SK-N-SH (cell line): ENCODE data around the gene AQP9. TPM values are rescaled to one million over a fixed set of nuclear protein-coding genes. Genes with fewer than 3 reads are reported as not detected.

Source experiments
- CTCF ChIA-PET: fragments of 300-600, 350-600 bp; formaldehyde crosslinking; extraction: SDS; loops from one replicate; lab custom pipeline; 2021; lab: Yijun Ruan, JAX
- POLR2A ChIA-PET: fragments of 350-600 bp; sonication (Branson Sonifier 250); formaldehyde crosslinking; extraction: SDS; loops from one replicate; lab custom pipeline; 2020; ENCODE audit warnings: antibody characterized with exemption, inconsistent platforms; lab: Yijun Ruan, JAX
- DNase-seq: peaks from one replicate; pipeline ENCODE4 v3.0.0; 2012
- H2AFZ ChIP-seq: fragments of 200-600 bp; sonication (generic); 2 replicates; pipeline ENCODE4 v1.8.1; 2016; ENCODE audit warnings: antibody characterized with exemption, mild to moderate bottlenecking, low read depth
- H3F3A ChIP-seq: fragments of 200-600 bp; sonication (generic); replicated peaks from 2 replicates; pipeline ENCODE3; 2016; ENCODE audit warnings: antibody characterized with exemption, mild to moderate bottlenecking; ENCODE audit not compliant: insufficient read depth
- H3K27ac ChIP-seq, 2 experiments: fragments of 200-500 bp in 1 of 2; fragments of 200-600 bp in 1 of 2; sonication (Bioruptor generic) in 1 of 2; sonication (generic), shearing (Covaris generic) in 1 of 2; 2 replicates each; pipeline versions ENCODE4 v1.5.1 to v1.6.1; 2014 to 2016; ENCODE audit warnings: low read depth in 2 of 2, inconsistent platforms in 1 of 2, low read length in 1 of 2, mild to moderate bottlenecking in 1 of 2, mixed read lengths in 1 of 2
- H3K27me3 ChIP-seq: fragments of 200-600 bp; sonication (generic), shearing (Covaris generic); 2 replicates; pipeline ENCODE4 v1.6.1; 2016; ENCODE audit warnings: mixed run types; ENCODE audit not compliant: insufficient read depth
- H3K36me3 ChIP-seq, 2 experiments: fragments of 200-500 bp in 1 of 2; fragments of 200-600 bp in 1 of 2; sonication (Bioruptor generic) in 1 of 2; sonication (generic) in 1 of 2; replicated peaks in 1 of 2; 2 replicates each; pipeline versions ENCODE3 to v1.5.1; 2014 to 2016; ENCODE audit warnings: low read length in 1 of 2, mild to moderate bottlenecking in 1 of 2; ENCODE audit not compliant: insufficient read depth in 2 of 2, control insufficient read depth in 1 of 2
- H3K4me1 ChIP-seq, 2 experiments: fragments of 200-500 bp in 1 of 2; fragments of 200-600 bp in 1 of 2; sonication (Bioruptor generic) in 1 of 2; sonication (generic), shearing (Covaris generic) in 1 of 2; 2 replicates each; pipeline versions ENCODE4 v1.5.1 to v1.6.1; 2014 to 2016; ENCODE audit warnings: low read depth in 1 of 2, low read length in 1 of 2, mixed run types in 1 of 2; ENCODE audit not compliant: insufficient read depth in 2 of 2, control insufficient read depth in 1 of 2
- H3K4me2 ChIP-seq: fragments of 200-600 bp; sonication (generic), shearing (Covaris generic); 2 replicates; pipeline ENCODE4 v1.6.1; 2017; ENCODE audit warnings: mixed run types
- H3K4me3 ChIP-seq, 2 experiments: fragments of 200-500 bp in 1 of 2; fragments of 200-600 bp in 1 of 2; sonication (Bioruptor generic) in 1 of 2; sonication (generic), shearing (Covaris generic) in 1 of 2; 2 replicates each; pipeline versions ENCODE4 v1.5.1 to v1.8.1; 2014 to 2016; ENCODE audit warnings: low read depth in 2 of 2, inconsistent platforms in 1 of 2, low read length in 1 of 2, mild to moderate bottlenecking in 1 of 2, mixed read lengths in 1 of 2, moderate library complexity in 1 of 2
- H3K79me2 ChIP-seq: fragments of 200-600 bp; sonication (generic); 2 replicates; pipeline ENCODE4 v1.8.1; 2017; ENCODE audit warnings: mild to moderate bottlenecking; ENCODE audit not compliant: insufficient read depth
- H3K9ac ChIP-seq: fragments of 200-600 bp; sonication (generic); 2 replicates; pipeline ENCODE4 v1.6.1; 2017; ENCODE audit warnings: mixed run types
- H3K9me2 ChIP-seq: fragments of 200-600 bp; sonication (generic); 2 replicates; pipeline ENCODE4 v1.6.1; 2017; ENCODE audit warnings: mixed run types
- H3K9me3 ChIP-seq: fragments of 200-600 bp; sonication (generic); 2 replicates; pipeline ENCODE4 v1.6.1; 2017; ENCODE audit warnings: mixed run types, mild to moderate bottlenecking, moderate library complexity
- H4K20me1 ChIP-seq: fragments of 200-600 bp; sonication (generic); 2 replicates; pipeline ENCODE4 v1.6.1; 2017; ENCODE audit warnings: mild to moderate bottlenecking, mixed run types; ENCODE audit not compliant: insufficient read depth
- CHD2 ChIP-seq: fragments of 150-350 bp; IDR thresholded peaks from 2 replicates; pipeline ENCODE4 v1.6.1; 2018; ENCODE audit warnings: low read length; ENCODE audit not compliant: partially characterized antibody
- CTCF ChIP-seq: fragments of 200-600 bp; sonication (generic); IDR thresholded peaks from 2 replicates; pipeline ENCODE4 v1.6.1; 2017; ENCODE audit warnings: antibody characterized with exemption, mild to moderate bottlenecking, moderate library complexity
- FOXJ3 ChIP-seq: sonication (generic); formaldehyde crosslinking; IDR thresholded peaks from 2 replicates; pipeline ENCODE4 v1.5.1; 2020; ENCODE audit warnings: mild to moderate bottlenecking, missing genetic modification reagents
- GABPA ChIP-seq: IDR thresholded peaks from 2 replicates; pipeline ENCODE4 v1.4.0; 2012; ENCODE audit warnings: low read depth, mild to moderate bottlenecking
- GATA2 ChIP-seq: sonication (generic); formaldehyde crosslinking; IDR thresholded peaks from 2 replicates; pipeline ENCODE4 v1.5.0; 2020; ENCODE audit warnings: mild to moderate bottlenecking, missing genetic modification reagents
- MEF2A ChIP-seq: IDR thresholded peaks from 2 replicates; pipeline ENCODE4 v1.4.0; 2012; ENCODE audit warnings: low read depth, borderline replicate concordance
- NRF1 ChIP-seq: IDR thresholded peaks from 2 replicates; pipeline ENCODE4 v1.6.1; 2012; ENCODE audit warnings: low read depth, mild to moderate bottlenecking, low read length
- PBX3 ChIP-seq: IDR thresholded peaks from 2 replicates; pipeline ENCODE4; 2012
- POLR2AphosphoS5 ChIP-seq: IDR thresholded peaks from 2 replicates; pipeline ENCODE4 v1.6.1; 2012; ENCODE audit warnings: low read depth, low read length
- RAD21 ChIP-seq: IDR thresholded peaks from 2 replicates; pipeline ENCODE4 v1.6.1; 2012; ENCODE audit warnings: mild to moderate bottlenecking, low read length
- RCOR1 ChIP-seq: fragments of 150-350 bp; IDR thresholded peaks from 2 replicates; pipeline ENCODE4 v1.6.1; 2017; ENCODE audit warnings: antibody characterized with exemption, low read length
- RFX5 ChIP-seq: IDR thresholded peaks from 2 replicates; pipeline ENCODE4 v1.6.1; 2012; ENCODE audit warnings: mild to moderate bottlenecking, improper control_type of control experiment, low read length
- RXRA ChIP-seq: IDR thresholded peaks from 2 replicates; pipeline ENCODE4 v1.4.0; 2012; ENCODE audit warnings: low read depth, mild to moderate bottlenecking, borderline replicate concordance
- SIN3A ChIP-seq: IDR thresholded peaks from 2 replicates; pipeline ENCODE4 v1.6.1; 2012; ENCODE audit warnings: low read depth, mild to moderate bottlenecking, low read length, moderate library complexity, borderline replicate concordance
- TAF1 ChIP-seq: IDR thresholded peaks from 2 replicates; pipeline ENCODE4 v1.6.1; 2012; ENCODE audit warnings: low read depth, mild to moderate bottlenecking, low read length, moderate library complexity, borderline replicate concordance
- TCF12 ChIP-seq: IDR thresholded peaks from 2 replicates; pipeline ENCODE4 v1.4.0; 2012
- TEAD4 ChIP-seq: IDR thresholded peaks from 2 replicates; pipeline ENCODE4 v1.4.0; 2012; ENCODE audit warnings: mild to moderate bottlenecking, borderline replicate concordance; ENCODE audit not compliant: insufficient read depth
- WGBS: methylation state at CpG from one replicate; pipeline ENCODE4 v1.1.6; 2017; ENCODE audit warnings: low lambda C conversion rate; 5-methylcytosine and 5-hydroxymethylcytosine counted together
- polyA plus RNA-seq, 3 experiments: library from polyadenylated mRNA; depleted of rRNA; stranded (reverse); fragments of >200 nt; gene quantifications; 2 replicates each; pipeline ENCODE4 v1.2.3, GENCODE V29; 2012
- TF ChIP-seq, protein P1 (sequence below): IDR thresholded peaks from 2 replicates; pipeline ENCODE4 v1.6.1; 2012; ENCODE audit warnings: mild to moderate bottlenecking, low read depth, low read length, moderate library complexity
- TF ChIP-seq, protein P2 (sequence below): IDR thresholded peaks from 2 replicates; pipeline ENCODE4 v1.4.0; 2012; ENCODE audit warnings: low read depth

The AQP9 gene
- polyA plus RNA-seq, 1 of the 3 experiments (the other 2 are of a cell fraction): not detected

DNA sequence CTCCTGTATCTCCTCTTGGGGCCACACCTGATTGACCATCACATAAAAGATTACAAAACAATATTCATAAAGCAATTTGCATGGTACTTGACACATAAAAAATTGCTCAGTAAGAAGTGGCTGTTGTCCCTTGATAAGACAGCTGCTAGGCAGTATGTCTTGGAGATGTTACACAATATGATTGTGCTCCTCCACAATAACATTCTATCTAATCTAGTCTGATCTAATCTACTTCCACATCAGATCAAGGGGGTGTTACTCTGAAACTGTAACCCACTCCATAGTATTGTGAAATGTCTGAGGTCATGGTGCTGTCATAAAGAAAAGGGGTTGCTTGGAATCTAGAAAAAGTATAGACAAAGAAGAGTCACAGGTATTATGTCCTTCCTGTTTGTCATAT, 23.4 kb upstream of the AQP9 start:
- H3K79me2 ChIP-seq: no peaks in the 10 kb centered on the region
- H3K9me3 ChIP-seq: no peaks in the 10 kb centered on the region
- DNase-seq: no peak
- H4K20me1 ChIP-seq: no peaks in the 10 kb centered on the region
- no peaks in the 10 kb centered on the region for H3K4me1 ChIP-seq
- H3K9me2 ChIP-seq: no peaks in the 10 kb centered on the region
- POLR2A ChIA-PET: no interaction called here
- H3K9ac ChIP-seq: no peak overlapping the region
- no peak overlapping the region for H2AFZ ChIP-seq
- H3K27ac ChIP-seq: no peak overlapping the region
- no peak overlapping the region for H3K4me3 ChIP-seq
- CTCF ChIA-PET: no interaction called here
- H3K36me3 ChIP-seq: no peaks in the 10 kb centered on the region
- TF ChIP-seq RFX5 (no peak), TEAD4 (no peak), RAD21 (no peak), PBX3 (no peak), CHD2 (no peak), TCF12 (no peak), NRF1 (no peak), RXRA (no peak), RCOR1 (no peak), GABPA (no peak), TAF1 (no peak), SIN3A (no peak), GATA2 (CRISPR knock-in tag) (no peak), FOXJ3 (no peak)
- TF ChIP-seq, protein P1, sequence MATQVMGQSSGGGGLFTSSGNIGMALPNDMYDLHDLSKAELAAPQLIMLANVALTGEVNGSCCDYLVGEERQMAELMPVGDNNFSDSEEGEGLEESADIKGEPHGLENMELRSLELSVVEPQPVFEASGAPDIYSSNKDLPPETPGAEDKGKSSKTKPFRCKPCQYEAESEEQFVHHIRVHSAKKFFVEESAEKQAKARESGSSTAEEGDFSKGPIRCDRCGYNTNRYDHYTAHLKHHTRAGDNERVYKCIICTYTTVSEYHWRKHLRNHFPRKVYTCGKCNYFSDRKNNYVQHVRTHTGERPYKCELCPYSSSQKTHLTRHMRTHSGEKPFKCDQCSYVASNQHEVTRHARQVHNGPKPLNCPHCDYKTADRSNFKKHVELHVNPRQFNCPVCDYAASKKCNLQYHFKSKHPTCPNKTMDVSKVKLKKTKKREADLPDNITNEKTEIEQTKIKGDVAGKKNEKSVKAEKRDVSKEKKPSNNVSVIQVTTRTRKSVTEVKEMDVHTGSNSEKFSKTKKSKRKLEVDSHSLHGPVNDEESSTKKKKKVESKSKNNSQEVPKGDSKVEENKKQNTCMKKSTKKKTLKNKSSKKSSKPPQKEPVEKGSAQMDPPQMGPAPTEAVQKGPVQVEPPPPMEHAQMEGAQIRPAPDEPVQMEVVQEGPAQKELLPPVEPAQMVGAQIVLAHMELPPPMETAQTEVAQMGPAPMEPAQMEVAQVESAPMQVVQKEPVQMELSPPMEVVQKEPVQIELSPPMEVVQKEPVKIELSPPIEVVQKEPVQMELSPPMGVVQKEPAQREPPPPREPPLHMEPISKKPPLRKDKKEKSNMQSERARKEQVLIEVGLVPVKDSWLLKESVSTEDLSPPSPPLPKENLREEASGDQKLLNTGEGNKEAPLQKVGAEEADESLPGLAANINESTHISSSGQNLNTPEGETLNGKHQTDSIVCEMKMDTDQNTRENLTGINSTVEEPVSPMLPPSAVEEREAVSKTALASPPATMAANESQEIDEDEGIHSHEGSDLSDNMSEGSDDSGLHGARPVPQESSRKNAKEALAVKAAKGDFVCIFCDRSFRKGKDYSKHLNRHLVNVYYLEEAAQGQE: no peak
- TF ChIP-seq, protein P2, sequence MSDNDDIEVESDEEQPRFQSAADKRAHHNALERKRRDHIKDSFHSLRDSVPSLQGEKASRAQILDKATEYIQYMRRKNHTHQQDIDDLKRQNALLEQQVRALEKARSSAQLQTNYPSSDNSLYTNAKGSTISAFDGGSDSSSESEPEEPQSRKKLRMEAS: no peak
- no peaks in the 10 kb centered on the region for H3K27me3 ChIP-seq
- H3K4me2 ChIP-seq: no peak overlapping the region
- no peaks in the 10 kb centered on the region for H3F3A ChIP-seq

GRCh38 chr15:58115692-58116091, 22.5 kb upstream of the AQP9 start:
- Histone ChIP-seq H3K36me3 (no peaks in the 10 kb centered on the region), H3K4me1 (no peaks in the 10 kb centered on the region), H3K4me3 (no peak overlapping the region), H3K9ac (no peak overlapping the region), H3K4me2 (no peak overlapping the region), H3K9me3 (no peaks in the 10 kb centered on the region), H3K9me2 (no peaks in the 10 kb centered on the region), H3K27me3 (no peaks in the 10 kb centered on the region), H3F3A (no peaks in the 10 kb centered on the region), H4K20me1 (no peaks in the 10 kb centered on the region), H3K27ac (no peak overlapping the region), H2AFZ (no peak overlapping the region), H3K79me2 (no peaks in the 10 kb centered on the region)
- DNase-seq: peak; percentile 7
- POLR2A ChIA-PET: no interaction called here
- 56% methylated on average over 1 of the region's 1 CpG for WGBS
- CTCF ChIA-PET: interaction anchor here (1.0 to 1.3 kb wide), 2 partner anchors 49 to 68 kb away, joined by 4 to 8 read pairs; no protein-coding TSS in a partner anchor
- no peak for TF ChIP-seq TCF12
- no peak for TF ChIP-seq MEF2A
- TF ChIP-seq RAD21: peak; percentile 43
- no peak for TF ChIP-seq FOXJ3
- no peak for TF ChIP-seq NRF1
- no peak for TF ChIP-seq POLR2AphosphoS5
- TF ChIP-seq, protein P1: no peak
- TF ChIP-seq, protein P2: no peak
- TF ChIP-seq CTCF: peak; percentile 22
